ENCODE measurements around the gene GPATCH8. TPM values are rescaled to one million over a fixed set of nuclear protein-coding genes. Genes with fewer than 3 reads are reported as not detected.
A peak's percentile ranks its signal among the peaks of the same experiment; 100 is the strongest.

Gene GPATCH8
- polyA plus RNA-seq, 1 donor from 2014 or later = 24.5 TPM

- Histone ChIP-seq H3K36me3 (ENCODE audit: insufficient read depth, low read length) (no peaks in the 10 kb centered on the region), H3K4me3 (ENCODE audit: low read length) (peak overlapping the region; percentile 95), H3F3A (ENCODE audit: insufficient read depth, low read length, poor library complexity, severe bottlenecking) (no peaks in the 10 kb centered on the region), H3K27ac (ENCODE audit: low read length) (peak overlapping the region; percentile 91), H3K79me2 (replicated peaks; ENCODE audit: insufficient read depth, low read length) (peaks cover 60% of the 10 kb centered on the region), H2AFZ (ENCODE audit: low read depth, low read length) (peak overlapping the region; percentile 57), H3K9me3 (ENCODE audit: low read length) (no peaks in the 10 kb centered on the region), H3K4me2 (ENCODE audit: low read length) (peak overlapping the region; percentile 78), H4K20me1 (ENCODE audit: insufficient read depth) (peaks cover 39% of the 10 kb centered on the region), H3K9ac (ENCODE audit: low read length) (peak overlapping the region; percentile 98), H3K9me2 (ENCODE audit: insufficient read depth, low read length) (no peaks in the 10 kb centered on the region), H3K27me3 (ENCODE audit: insufficient read depth, low read depth, low read length) (no peaks in the 10 kb centered on the region)
- TF ChIP-seq REST (IDR thresholded peaks at IDR 0.05; ENCODE audit: borderline replicate concordance) (no peak), SMC3 (conservative IDR thresholded peaks at IDR 0.05; ENCODE audit: poor library complexity) (no peak), MXI1 (conservative IDR thresholded peaks at IDR 0.05; ENCODE audit: poor library complexity, severe bottlenecking) (peak; percentile 76), RAD21 (conservative IDR thresholded peaks at IDR 0.05) (no peak), EP300 (conservative IDR thresholded peaks at IDR 0.05; ENCODE audit: poor library complexity, severe bottlenecking) (no peak), TAF1 (IDR thresholded peaks at IDR 0.05; ENCODE audit: low read depth) (no peak), CTCF (IDR thresholded peaks at IDR 0.05; ENCODE audit: poor library complexity, severe bottlenecking) (no peak)
Measured at GRCh38 chr17:44362459-44362948, 140.7 kb downstream of the GPATCH8 start.

- Histone ChIP-seq H3K36me3 (ENCODE audit: insufficient read depth, low read length) (no peaks in the 10 kb centered on the region), H2AFZ (ENCODE audit: low read depth, low read length) (no peak overlapping the region), H3K79me2 (replicated peaks; ENCODE audit: insufficient read depth, low read length) (peaks cover 60% of the 10 kb centered on the region), H3K27me3 (ENCODE audit: insufficient read depth, low read depth, low read length) (no peaks in the 10 kb centered on the region), H3F3A (ENCODE audit: insufficient read depth, low read length, poor library complexity, severe bottlenecking) (no peaks in the 10 kb centered on the region), H4K20me1 (ENCODE audit: insufficient read depth) (peaks cover 42% of the 10 kb centered on the region), H3K9me3 (ENCODE audit: low read length) (no peaks in the 10 kb centered on the region), H3K4me3 (ENCODE audit: low read length) (peak overlapping the region; percentile 95), H3K27ac (ENCODE audit: low read length) (peak overlapping the region; percentile 91), H3K9ac (ENCODE audit: low read length) (peak overlapping the region; percentile 98), H3K4me2 (ENCODE audit: low read length) (peak overlapping the region; percentile 78), H3K9me2 (ENCODE audit: insufficient read depth, low read length) (no peaks in the 10 kb centered on the region)
- TF ChIP-seq TAF1 (IDR thresholded peaks at IDR 0.05; ENCODE audit: low read depth) (no peak), EZH2 (IDR thresholded peaks at IDR 0.05; ENCODE audit: borderline replicate concordance, insufficient read depth, low read length, poor library complexity, severe bottlenecking) (no peak), SMC3 (conservative IDR thresholded peaks at IDR 0.05; ENCODE audit: poor library complexity) (no peak), POLR2AphosphoS5 (IDR thresholded peaks at IDR 0.05) (no peak), EP300 (conservative IDR thresholded peaks at IDR 0.05; ENCODE audit: poor library complexity, severe bottlenecking) (no peak), REST (IDR thresholded peaks at IDR 0.05; ENCODE audit: borderline replicate concordance) (no peak), RAD21 (conservative IDR thresholded peaks at IDR 0.05) (no peak), MXI1 (conservative IDR thresholded peaks at IDR 0.05; ENCODE audit: poor library complexity, severe bottlenecking) (no peak), CTCF (IDR thresholded peaks at IDR 0.05; ENCODE audit: poor library complexity, severe bottlenecking) (no peak)
Measured at GRCh38 chr17:44361292-44362260, 141.6 kb downstream of the GPATCH8 start.

Data from neural cell (in vitro differentiated cells).